PC-9 (cell line): ENCODE data around the gene SHISA9. TPM values are rescaled to one million over a fixed set of nuclear protein-coding genes. Genes with fewer than 3 reads are reported as not detected.

Experiments used
- BruUV-seq: library from RNA; stranded (reverse); fragments of 400-500 nt; replicated peaks from 2 replicates; lab custom pipeline; 2021; lab: Mats Ljungman, UMichigan
- CTCF ChIA-PET: fragments of 300-600 bp; sonication (Branson Sonifier 250); formaldehyde crosslinking; loops from one replicate; lab custom pipeline; 2022; ENCODE audit warnings: antibody characterized with exemption; lab: Charles Lee
- POLR2A ChIA-PET: fragments of 300-600 bp; sonication (Branson Sonifier 250); formaldehyde crosslinking; loops from one replicate; lab custom pipeline; 2022; ENCODE audit warnings: antibody characterized with exemption; ENCODE audit not compliant: unreplicated experiment; lab: Charles Lee
- DNase-seq, 2 experiments: peaks; one replicate each; pipeline versions ENCODE4 v3.0.0 to v3.0.0-alpha.2; 2015 to 2022; ENCODE audit warnings: mixed read lengths in 1 of 2
- H2AFZ ChIP-seq: fragments of 200-600 bp; sonication (generic); 2 replicates; pipeline ENCODE4 v1.8.1; 2017; ENCODE audit warnings: antibody characterized with exemption
- H3F3A ChIP-seq: fragments of 200-600 bp; sonication (generic); 2 replicates; pipeline ENCODE4 v1.8.1; 2017; ENCODE audit warnings: antibody characterized with exemption, mild to moderate bottlenecking, low read depth; ENCODE audit not compliant: insufficient read depth
- H3K27ac ChIP-seq: fragments of 200-600 bp; sonication (generic); 2 replicates; pipeline ENCODE4 v1.6.1; 2016; ENCODE audit warnings: mixed run types
- H3K27me3 ChIP-seq: fragments of 200-600 bp; sonication (generic); 2 replicates; pipeline ENCODE4 v1.6.1; 2016; ENCODE audit warnings: low read depth, mixed run types; ENCODE audit not compliant: insufficient read depth
- H3K36me3 ChIP-seq: fragments of 200-600 bp; sonication (generic); 2 replicates; pipeline ENCODE4 v1.6.1; 2016; ENCODE audit warnings: low read depth, mixed run types
- H3K4me1 ChIP-seq: fragments of 200-600 bp; sonication (generic); replicated peaks from 2 replicates; pipeline ENCODE4 v1.6.1; 2016; ENCODE audit warnings: mixed run types; ENCODE audit not compliant: insufficient read depth
- H3K4me2 ChIP-seq: fragments of 200-600 bp; sonication (generic); 2 replicates; pipeline ENCODE4 v1.6.1; 2017; ENCODE audit warnings: mixed run types
- H3K4me3 ChIP-seq: fragments of 200-600 bp; sonication (generic); 2 replicates; pipeline ENCODE4 v1.6.1; 2016; ENCODE audit warnings: mixed run types
- H3K79me2 ChIP-seq: fragments of 200-600 bp; sonication (generic); 2 replicates; pipeline ENCODE4 v1.6.1; 2017; ENCODE audit warnings: low read depth, mixed run types
- H3K9me2 ChIP-seq: fragments of 200-600 bp; sonication (generic); 2 replicates; pipeline ENCODE4 v1.8.1; 2017; ENCODE audit warnings: mild to moderate bottlenecking; ENCODE audit not compliant: insufficient read depth
- H3K9me3 ChIP-seq: fragments of 200-600 bp; sonication (generic); 2 replicates; pipeline ENCODE4 v1.8.1; 2016; ENCODE audit warnings: low read depth; ENCODE audit not compliant: insufficient read depth
- H4K20me1 ChIP-seq: fragments of 200-600 bp; sonication (generic); 2 replicates; pipeline ENCODE4 v1.8.1; 2017; ENCODE audit not compliant: insufficient read depth
- CTCF ChIP-seq: fragments of 200-600 bp; sonication (generic); conservative IDR thresholded peaks from 2 replicates; pipeline ENCODE4 v1.6.1; 2017; ENCODE audit warnings: mixed run types, antibody characterized with exemption, mild to moderate bottlenecking, moderate library complexity
- EZH2 ChIP-seq: fragments of 200-600 bp; sonication (generic); IDR thresholded peaks from 2 replicates; pipeline ENCODE4 v1.8.0; 2017; ENCODE audit warnings: antibody characterized with exemption, low read depth
- intact Hi-C: fragments of 100-400 bp; cut with micrococcal nuclease; formaldehyde crosslinking; loops from one replicate; pipeline ENCODE4 v1.10.0; 2022; ENCODE audit not compliant: unreplicated experiment
- total RNA-seq: library from RNA; stranded (reverse); gene quantifications from 2 replicates; pipeline ENCODE4 v1.2.3, GENCODE V29; 2021

Gene SHISA9
- total RNA-seq, 1 experiment from 2014 or later, result 80.5 TPM

GRCh38 chr16:13242201-13242600 is 340.8 kb downstream of the SHISA9 start:
- no peaks in the 10 kb centered on the region for H3F3A ChIP-seq
- no peak for DNase-seq
- TF ChIP-seq EZH2 (no peak), CTCF (no peak)
- no peak overlapping the region for H3K27ac ChIP-seq
- H3K27me3 ChIP-seq, result no peaks in the 10 kb centered on the region
- H3K4me2 ChIP-seq, result no peak overlapping the region
- no peaks in the 10 kb centered on the region for H4K20me1 ChIP-seq
- no peak overlapping the region for H2AFZ ChIP-seq
- H3K9me3 ChIP-seq, result no peaks in the 10 kb centered on the region
- CTCF ChIA-PET, result no interaction called here
- intact Hi-C loops, result no loop called here
- POLR2A ChIA-PET, result no interaction called here
- no peaks in the 10 kb centered on the region for H3K79me2 ChIP-seq
- H3K4me3 ChIP-seq, result no peak overlapping the region
- H3K36me3 ChIP-seq, result no peaks in the 10 kb centered on the region
- H3K9me2 ChIP-seq, result no peaks in the 10 kb centered on the region
- no peaks in the 10 kb centered on the region for H3K4me1 ChIP-seq
- no TSS peak for BruUV-seq

DNA sequence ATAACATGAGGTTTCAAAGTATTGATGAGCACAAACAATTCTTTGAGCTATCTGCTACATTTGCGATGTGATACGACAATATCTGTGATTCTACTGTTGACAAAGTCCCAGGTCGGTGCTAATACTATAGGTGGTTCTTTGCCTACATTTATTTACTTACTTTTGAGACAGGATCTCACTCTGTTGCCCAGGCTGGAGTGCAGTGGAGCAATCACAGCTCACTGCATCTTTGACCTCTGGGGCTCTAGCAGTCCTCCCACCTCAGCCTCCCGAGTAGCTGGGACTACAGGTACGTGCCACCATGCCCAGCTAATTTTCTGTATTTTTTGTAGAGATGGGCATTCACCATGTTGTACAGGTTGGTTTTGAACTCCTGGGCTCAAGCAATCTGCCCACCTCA is 343.4 kb downstream of the SHISA9 start:
- Histone ChIP-seq H3K9me3 (no peaks in the 10 kb centered on the region), H3K9me2 (no peaks in the 10 kb centered on the region), H3K4me1 (no peaks in the 10 kb centered on the region), H3K4me2 (no peak overlapping the region), H3K27ac (no peak overlapping the region), H3K4me3 (no peak overlapping the region), H3K79me2 (no peaks in the 10 kb centered on the region), H3K27me3 (no peaks in the 10 kb centered on the region), H2AFZ (no peak overlapping the region), H3F3A (no peaks in the 10 kb centered on the region), H4K20me1 (no peaks in the 10 kb centered on the region), H3K36me3 (no peaks in the 10 kb centered on the region)
- no peak for DNase-seq
- intact Hi-C loops, result no loop called here
- TF ChIP-seq EZH2, result no peak
- no peak for TF ChIP-seq CTCF
- BruUV-seq, result no TSS peak
- ChIA-PET POLR2A (no interaction called here), CTCF (no interaction called here)

- Histone ChIP-seq H2AFZ (no peak overlapping the region), H4K20me1 (no peaks in the 10 kb centered on the region), H3K79me2 (no peaks in the 10 kb centered on the region), H3K4me1 (no peaks in the 10 kb centered on the region), H3K4me3 (no peak overlapping the region), H3K9me3 (no peaks in the 10 kb centered on the region), H3F3A (no peaks in the 10 kb centered on the region), H3K27ac (no peak overlapping the region), H3K4me2 (no peak overlapping the region), H3K9me2 (no peaks in the 10 kb centered on the region), H3K36me3 (no peaks in the 10 kb centered on the region), H3K27me3 (no peaks in the 10 kb centered on the region)
- no TSS peak for BruUV-seq
- ChIA-PET CTCF (no interaction called here), POLR2A (no interaction called here)
- TF ChIP-seq CTCF, result no peak
- no peak for TF ChIP-seq EZH2
- intact Hi-C loops, result no loop called here
- no peak for DNase-seq
Measured at GRCh38 chr16:13245713-13246377, 344.4 kb downstream of the SHISA9 start.
